HG02588 (cell line): ENCODE results near the gene FRMD5.

Experiments used
- ATAC-seq: cut with Tn5 transposase; IDR thresholded peaks from one replicate; pipeline ENCODE4 v1.9.1; 2021; ENCODE audit warnings: mild to moderate bottlenecking, moderate library complexity; ENCODE audit not compliant: unreplicated experiment

The FRMD5 gene

DNA sequence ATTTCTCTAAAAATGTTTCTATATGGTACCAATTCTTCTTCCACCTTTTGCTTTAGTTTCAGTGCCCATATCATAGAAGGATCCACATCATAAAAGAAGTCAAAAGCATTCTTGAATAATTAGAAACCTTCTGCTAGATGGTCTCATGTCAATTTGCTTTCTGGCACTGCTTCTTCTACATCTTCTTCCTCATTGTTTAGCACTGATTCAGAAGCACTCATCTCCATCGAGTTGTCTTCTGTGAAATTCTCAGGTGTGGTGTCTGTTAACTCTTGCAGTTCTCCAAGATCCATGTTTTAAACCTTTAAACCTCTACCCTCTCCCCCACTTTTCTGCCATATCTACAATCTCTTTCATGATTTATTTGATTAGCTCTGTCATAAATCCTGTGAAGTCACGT is 213.5 kb downstream of the FRMD5 start:
- ATAC-seq, result no peak

GRCh38 chr15:43977072-43977884 is 217.8 kb downstream of the FRMD5 start:
- ATAC-seq, result no peak

DNA sequence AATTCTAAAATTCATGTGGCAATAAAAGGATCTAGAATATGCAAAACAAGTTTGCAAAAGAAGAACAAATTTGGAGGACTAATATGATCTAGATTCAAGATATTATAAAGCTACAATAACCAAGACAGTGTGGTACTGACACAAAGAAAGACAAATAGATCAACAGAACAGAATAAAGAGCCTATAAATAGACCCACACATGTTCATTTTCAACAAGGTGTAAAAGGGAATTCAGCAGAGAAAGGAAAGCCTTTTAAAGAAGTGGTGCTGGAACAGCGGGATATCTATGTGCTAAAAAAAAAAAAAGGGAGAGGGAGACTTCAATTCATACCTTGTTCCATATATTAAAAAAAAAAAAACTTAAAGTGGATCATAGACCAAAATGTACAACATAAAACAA is 219.3 kb downstream of the FRMD5 start:
- no peak for ATAC-seq

GRCh38 chr15:43975326-43975725 is 219.7 kb downstream of the FRMD5 start:
- no peak for ATAC-seq

- no peak for ATAC-seq
Measured at GRCh38 chr15:43974852-43975251, 220.2 kb downstream of the FRMD5 start.

- no peak for ATAC-seq
Measured at GRCh38 chr15:43969802-43970375, 225.2 kb downstream of the FRMD5 start.

DNA sequence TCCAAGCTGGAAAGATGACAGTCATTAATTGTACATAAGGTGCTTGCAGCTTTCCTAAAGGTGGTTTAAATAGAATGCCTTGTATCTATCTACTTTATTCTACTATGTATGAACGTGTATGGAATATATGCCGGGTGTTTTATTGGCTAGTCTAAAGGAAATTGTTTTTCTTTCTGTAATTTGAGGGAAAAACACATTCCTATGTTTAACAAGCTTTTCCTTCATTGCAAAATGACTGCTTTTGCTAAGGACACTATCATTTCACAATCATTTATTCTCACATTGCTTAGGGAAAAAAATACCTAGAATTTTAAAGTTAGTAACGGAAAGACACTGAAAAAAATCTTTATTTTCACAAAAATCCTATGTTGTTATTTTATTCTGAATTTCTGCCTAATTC is 226.5 kb downstream of the FRMD5 start:
- ATAC-seq, result no peak

DNA sequence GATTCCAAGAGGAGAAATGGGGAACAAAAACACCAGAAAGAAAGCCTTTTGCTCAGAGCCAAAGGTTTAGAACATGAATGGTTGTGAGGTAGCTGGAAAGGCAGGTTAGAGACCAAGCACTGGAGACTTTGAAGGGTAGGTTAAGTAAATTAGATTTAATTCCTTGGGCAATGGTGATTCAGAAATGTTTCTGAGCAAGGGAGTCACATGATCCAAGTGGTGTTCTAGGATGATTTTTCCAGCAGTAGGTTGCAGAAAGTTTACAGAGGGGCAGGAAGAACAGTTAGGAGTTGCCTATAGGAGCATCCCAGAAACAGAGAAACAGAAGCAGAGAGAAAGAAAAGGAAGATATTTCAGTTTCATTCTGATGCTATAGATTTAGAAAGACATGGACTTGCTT is 228.4 kb downstream of the FRMD5 start:
- no peak for ATAC-seq

DNA sequence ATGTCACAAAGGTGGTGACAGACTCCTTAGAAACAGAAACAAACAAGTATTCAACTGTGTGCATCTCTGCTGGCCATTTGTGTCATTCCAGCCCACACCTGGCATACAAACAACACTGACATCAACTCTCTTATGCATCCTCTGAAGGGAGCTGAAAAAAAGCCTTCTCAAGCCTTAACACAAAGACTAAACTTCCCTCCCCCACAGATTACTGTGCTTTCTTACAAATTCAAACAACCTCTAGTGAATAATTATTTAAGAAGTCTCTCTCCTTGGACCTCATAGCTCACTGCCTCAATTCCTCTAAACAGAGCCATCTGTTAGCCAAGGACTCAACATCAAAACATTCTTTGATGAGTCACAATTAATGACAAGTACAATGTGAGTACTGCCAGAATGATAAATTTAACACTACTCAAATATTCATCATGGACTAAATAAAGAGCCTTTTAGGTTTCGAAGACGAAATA is 236.2 kb downstream of the FRMD5 start:
- no peak for ATAC-seq

- ATAC-seq, result no peak
Measured at GRCh38 chr15:43957724-43958123, 237.3 kb downstream of the FRMD5 start.

GRCh38 chr15:43955140-43955539 is 239.9 kb downstream of the FRMD5 start:
- ATAC-seq, result no peak

DNA sequence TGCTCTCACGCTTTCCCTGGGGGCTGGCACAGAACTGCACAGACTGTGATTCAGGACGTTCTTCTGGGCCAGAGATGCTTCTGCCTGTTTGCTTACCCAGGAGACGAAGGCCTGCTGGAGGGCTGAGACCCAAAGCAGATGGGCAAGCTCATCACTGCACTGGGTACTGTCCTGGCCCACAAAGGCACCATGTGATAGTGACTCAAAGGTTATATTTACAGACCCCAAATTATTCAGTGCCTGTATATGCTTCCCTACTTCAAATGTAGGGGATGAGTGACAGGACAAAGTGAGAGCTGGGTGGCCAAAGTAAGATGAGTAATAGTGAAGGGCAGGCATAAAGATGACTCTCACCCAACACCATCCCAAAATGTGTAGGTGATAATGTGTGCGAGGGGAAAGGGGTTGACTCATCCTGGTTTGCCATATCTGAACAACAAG is 240.9 kb downstream of the FRMD5 start:
- no peak for ATAC-seq

- ATAC-seq, result no peak
Measured at GRCh38 chr15:43953402-43953801, 241.7 kb downstream of the FRMD5 start.

DNA sequence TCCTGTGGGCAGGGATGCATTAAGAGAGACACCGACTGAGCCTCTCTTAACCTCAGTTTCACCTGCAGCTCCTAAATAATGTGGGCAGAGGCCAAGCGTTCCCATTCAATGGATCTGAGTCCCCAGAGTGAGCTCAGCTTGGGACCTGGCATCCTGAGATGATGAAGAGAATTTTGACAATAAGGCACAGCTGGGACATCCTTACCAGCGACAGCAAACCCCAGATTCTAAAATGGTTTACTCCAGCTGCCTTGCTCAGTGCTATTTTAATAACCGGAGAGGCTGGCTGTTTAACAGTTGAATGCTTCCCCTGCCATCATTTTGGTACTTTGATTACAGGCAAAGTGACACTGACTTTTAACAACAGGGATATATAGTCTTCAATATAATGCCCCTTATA is 244.5 kb downstream of the FRMD5 start:
- no peak for ATAC-seq

DNA sequence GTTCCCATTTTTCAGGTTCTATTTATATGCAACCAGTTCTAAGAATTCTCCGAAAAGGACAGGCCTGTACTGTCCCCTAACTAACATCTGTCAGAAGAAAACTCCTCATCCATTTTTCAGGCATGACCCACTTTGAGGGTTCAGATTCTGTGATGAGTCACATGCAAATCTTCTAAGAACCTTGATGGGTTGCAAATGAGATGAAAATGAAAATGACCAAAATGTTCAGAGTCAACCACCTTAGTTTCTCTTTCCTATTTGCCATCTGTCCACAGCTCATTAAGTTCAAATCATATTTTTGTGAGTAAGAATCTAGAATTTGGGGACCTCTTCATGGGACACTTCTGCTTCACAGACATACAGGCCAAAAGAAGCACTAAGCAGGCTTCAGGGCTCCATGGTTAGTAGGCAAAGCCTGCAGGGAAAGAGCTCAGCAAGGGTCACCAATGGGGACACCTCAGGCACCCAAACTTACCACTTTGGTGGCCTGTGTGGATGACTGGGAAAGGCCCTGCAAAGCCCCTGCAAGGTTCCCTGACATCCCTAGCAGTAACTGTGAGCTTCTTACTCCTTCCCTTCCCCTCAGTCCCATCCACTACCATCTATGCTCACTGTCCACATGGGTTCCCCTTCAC is 246.3 kb downstream of the FRMD5 start:
- peak; percentile 77 for ATAC-seq

- no peak for ATAC-seq
Measured at GRCh38 chr15:43943511-43943910, 251.6 kb downstream of the FRMD5 start.

- no peak for ATAC-seq
Measured at GRCh38 chr15:43942194-43942593, 252.9 kb downstream of the FRMD5 start.

DNA sequence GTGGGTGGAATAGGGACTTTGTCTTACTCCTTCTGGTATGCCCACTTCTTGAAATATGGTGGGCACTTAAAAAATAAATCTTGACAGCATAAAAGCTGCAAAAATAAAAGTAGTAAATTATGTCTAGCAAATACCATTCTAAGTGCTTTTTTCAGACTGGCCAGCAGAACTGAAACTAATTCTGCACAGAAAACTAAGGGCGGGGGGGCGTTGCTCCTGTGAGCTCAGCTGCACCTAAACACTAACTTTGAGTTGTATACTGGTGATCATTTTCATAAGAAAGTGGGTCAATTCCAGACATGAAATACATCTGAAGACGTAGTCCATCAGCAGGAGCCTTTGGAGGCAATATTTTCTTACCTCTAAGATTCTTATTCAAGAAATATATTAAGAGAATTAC is 253.5 kb downstream of the FRMD5 start:
- ATAC-seq, result no peak

DNA sequence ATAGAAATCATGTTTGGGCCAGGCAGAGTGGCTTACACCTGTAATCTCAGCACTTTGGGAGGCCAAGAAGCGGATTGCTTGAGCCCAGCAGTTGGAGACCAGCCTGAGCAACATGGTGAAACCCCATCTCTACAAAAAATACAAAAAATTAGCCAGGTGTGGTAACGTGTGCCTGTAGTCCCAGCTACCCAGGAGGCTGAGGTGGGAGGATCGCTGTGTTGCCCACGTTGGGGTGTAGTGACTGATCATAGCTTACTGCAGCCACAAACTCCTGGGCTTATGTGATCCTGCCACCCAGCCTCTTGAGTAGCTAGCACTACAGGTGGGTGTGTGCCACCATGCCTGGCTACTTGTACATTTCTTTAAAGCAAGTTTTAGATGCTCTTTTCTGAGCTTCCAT is 254.0 kb downstream of the FRMD5 start:
- ATAC-seq, result no peak

GRCh38 chr15:43939070-43939469 is 256.0 kb downstream of the FRMD5 start:
- no peak for ATAC-seq

- no peak for ATAC-seq
Measured at GRCh38 chr15:43934480-43934879, 260.6 kb downstream of the FRMD5 start.

- ATAC-seq, result no peak
Measured at GRCh38 chr15:43932907-43933306, 262.2 kb downstream of the FRMD5 start.
